Measurements from ENCODE around the gene FBN1.

FBN1 gene

DNA sequence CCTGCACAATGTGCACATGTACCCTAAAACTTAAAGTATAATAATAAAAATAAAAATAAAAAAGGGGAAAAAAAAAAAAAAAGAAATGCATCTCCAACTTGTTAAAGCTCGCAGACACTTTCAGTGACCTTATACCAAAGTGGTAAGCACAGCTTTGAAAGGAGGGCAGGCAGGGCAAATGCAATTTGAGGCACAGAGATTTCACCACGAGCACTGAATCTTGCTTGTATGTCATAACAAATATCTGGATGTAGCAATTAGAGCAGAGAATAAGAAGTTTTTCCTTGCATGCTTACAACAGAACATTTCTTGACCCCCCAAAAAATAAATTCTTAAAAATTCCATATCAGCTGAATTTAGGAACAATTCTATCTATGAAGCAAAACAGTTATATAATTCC, 66.5 kb downstream of the FBN1 start:
- DNase-seq: no peak

- peak; percentile 19 for DNase-seq
Measured at GRCh38 chr15:48577469-48577868, 68.0 kb downstream of the FBN1 start.

DNA sequence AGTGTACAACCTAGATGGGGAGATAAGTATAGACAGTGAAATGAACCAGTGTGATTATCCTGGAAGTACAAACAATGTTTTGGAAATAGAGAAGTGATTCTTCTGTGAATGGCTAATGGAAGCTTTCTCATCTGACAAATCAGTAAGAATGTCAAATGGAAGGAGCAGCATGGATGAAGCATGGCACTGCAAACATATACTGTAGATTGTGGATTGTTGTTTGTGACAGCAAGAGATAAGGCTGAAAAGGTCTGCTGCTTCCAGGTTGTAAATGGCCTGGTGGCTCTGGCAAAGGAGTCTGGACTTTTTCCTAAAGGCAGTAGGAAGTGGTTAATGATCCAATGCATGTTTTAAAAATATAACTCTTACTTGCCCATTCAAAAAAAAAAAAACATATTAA, 71.3 kb downstream of the FBN1 start:
- no peak for DNase-seq

DNA sequence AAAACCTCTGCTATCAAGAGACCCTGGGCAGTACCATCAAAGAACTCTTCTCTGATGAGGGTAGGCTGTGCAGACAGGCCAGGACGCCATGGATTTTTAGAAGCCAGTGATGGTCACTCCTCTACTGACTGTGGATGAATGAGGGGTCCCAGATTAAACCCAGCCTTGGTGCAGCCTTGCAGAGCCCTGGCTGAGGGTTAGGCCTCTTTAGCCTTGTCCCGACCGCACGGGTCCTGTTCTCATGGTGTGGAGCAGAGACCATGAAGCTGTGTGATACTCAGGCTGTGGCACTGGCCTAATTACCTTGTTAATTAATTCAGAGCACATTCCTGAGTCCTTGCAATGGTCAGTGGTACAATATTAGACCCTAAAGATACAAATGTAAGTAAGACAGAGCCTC, 71.7 kb downstream of the FBN1 start:
- DNase-seq: no peak

GRCh38 chr15:48572823-48573222, 72.7 kb downstream of the FBN1 start:
- DNase-seq: no peak

- DNase-seq: no peak
Measured at GRCh38 chr15:48571510-48571909, 74.0 kb downstream of the FBN1 start.

- DNase-seq: no peak
Measured at GRCh38 chr15:48570822-48571221, 74.7 kb downstream of the FBN1 start.

DNA sequence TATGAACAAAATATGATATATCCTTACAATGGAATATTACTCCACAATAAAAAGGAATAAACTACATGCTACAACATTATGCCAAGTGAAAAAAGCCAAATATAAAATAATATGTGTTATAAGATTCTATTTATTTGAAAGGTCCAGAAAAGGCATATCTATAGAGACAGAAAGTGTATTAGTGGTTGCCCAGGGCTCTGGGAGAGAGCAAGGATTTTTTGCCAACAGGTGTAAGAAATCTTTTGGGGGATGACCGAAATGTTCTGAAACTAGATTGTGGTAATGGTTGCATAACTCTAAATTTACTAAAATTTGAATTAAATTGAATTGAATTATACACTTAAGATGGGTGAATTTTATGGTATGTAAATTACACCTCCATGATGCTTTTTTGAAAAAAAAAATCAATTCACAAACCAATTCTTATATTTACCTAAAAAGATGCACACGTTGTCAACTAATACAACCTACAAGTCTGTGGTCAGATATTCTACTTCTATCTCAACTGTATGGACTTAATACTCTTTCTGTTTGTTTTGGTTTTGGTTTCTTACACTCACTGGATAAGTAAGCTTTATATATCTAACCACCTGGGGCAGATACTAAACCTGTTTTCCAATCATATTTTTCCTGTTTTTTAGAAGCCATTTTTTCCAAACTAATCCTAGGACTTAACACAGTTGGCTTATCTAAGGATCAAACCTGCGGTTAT, 75.8 kb downstream of the FBN1 start:
- no peak for DNase-seq

DNA sequence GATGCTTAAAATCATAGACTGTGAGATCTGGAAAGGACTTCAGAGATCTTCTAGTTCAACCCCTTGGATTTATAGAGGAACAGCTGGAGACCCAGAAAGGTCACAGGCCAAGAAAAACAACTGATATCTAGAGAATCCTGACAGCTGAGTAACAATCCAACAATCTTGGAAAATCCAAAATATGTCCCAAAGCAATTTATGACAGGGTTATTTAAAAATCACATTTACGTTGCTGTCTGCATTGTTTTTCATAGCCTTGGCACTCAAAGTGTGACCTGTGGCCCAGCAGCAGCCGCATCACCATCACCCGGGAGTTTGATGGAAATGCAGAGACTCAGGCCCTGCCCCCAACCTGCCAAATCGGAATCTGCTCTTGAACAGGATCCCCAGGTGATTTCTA, 78.8 kb downstream of the FBN1 start:
- DNase-seq: peak; percentile 79

DNA sequence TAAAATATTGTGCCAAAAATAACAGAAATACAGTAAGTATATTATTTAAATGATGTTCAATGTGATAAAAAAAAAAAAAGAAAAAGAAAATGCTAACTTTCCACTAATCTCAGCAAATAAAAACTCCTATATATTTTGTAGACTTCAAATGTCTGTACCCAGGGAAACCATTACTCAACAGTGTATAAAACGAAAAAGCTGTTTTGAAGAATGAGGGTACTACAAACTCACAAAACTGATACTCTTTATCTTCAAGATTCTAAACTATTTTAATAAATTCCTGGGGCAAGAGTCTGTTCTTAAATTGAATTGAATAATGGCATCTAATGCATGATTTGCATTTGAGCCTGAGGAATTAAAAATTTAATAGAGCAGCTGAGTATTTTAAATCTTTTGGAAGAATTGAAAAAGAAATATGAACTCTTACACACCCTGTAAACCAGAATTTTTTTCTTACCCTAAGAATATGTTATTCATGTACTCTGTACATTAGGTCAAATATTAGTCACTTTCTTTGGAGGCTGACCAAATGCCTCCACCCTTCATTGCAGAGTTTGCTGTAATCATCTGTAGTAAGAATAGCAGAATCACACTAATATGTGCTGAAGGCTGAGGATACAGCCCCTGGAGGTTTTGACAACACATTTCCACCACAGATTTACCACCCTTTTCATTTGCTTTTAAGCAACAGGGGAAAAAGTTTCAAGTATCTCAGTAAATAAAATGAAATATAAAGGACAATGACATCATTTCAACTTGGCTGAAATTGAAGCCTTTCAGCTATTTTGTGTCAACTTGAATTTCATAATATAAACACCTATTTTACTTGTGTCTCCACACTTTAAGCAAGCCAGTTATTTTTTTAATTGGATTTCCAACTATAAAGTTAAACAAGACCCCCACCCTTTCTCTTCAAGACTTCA, 79.7 kb downstream of the FBN1 start:
- peak; percentile 93 for DNase-seq

DNA sequence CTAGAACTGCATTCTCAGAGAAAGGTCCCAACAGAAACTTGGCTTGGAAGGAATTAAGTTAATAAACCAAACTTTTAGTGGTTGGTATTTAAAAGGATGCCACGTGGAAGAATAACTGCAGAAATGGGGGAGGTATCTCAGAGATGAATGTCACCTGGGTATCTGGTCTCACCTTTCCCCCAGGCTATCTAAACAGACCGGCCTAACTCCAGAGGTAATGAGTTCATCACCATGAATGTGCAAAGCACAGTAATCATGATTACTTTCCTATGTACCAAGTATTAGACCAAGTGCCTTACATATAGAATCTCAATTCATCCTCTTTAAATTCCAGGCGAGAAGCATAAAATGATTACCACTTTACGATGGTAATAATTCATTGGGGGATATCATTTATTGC, 80.8 kb downstream of the FBN1 start:
- DNase-seq: no peak

DNA sequence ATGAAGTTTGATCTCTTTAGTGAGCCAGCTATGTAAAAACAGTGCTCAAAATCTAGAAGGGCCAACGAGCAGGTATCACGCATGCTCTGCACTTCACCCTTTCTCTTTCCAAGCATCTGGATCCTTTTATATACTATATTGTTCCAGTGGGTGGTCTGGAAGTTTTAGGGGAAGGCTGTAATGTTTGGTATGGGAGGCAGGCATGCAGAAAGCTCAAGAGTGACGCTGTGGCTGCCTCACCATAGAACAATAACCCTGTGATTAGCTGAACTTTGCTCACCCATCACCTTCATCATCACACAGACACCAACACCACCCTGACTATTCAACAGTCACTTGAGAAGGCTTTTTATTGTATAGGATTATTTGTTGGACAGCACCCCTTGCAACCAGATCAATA, 81.6 kb downstream of the FBN1 start:
- no peak for DNase-seq

GRCh38 chr15:48560321-48561051, 85.0 kb downstream of the FBN1 start:
- no peak for DNase-seq

- DNase-seq: peak; percentile 81
Measured at GRCh38 chr15:48559285-48559684, 86.2 kb downstream of the FBN1 start.

DNA sequence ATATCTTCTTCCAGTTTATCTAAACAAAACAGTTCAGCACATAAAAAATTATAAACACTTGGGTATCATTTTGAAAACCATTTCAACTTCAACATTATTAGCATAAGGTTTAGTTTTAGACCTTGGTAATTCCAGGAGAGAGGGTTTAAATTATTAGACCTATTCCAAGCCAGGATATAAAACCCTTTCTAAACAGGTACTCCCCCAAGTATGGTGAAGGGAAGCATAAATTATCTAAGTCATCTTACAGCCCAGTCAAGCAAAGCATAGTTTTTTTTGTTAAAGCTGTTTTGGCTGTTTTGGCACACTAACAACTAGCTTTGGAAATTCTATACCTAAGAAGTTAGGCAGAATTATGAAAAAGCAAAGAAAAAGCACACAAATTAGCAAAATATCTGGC, 87.3 kb downstream of the FBN1 start:
- DNase-seq: no peak

- DNase-seq: no peak
Measured at GRCh38 chr15:48557335-48557734, 88.2 kb downstream of the FBN1 start.

- peak; percentile 36 for DNase-seq
Measured at GRCh38 chr15:48556159-48556897, 89.2 kb downstream of the FBN1 start.

DNA sequence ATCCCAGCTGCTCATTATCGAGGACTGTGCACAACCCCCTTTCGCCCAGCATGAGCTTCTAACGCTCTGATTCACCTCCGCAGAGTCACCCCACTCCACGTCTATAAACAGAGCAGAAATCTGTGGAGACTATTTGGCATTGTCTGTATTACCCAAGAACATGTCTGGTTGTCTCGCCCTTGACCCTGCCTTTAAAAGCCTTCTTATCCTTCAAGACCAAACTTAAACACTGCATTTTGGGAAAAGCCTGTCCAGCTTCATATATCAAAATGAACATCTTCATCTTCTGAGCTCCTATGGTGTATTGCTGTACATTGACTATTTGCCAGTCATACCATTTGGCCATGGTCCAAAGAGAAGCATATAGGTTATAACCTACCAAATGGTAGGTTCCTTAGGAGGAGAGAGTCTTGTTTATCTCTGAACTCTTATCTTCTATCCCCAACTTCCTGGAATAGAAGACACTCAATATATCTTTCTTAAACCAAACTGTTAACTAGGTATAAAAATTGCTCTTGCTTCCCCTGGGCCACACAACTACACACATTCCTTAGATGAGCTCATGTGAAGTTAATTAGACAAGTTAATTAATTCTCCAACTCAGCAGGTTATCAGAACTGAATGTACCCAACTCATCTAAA, 90.1 kb downstream of the FBN1 start:
- peak; percentile 98 for DNase-seq

DNA sequence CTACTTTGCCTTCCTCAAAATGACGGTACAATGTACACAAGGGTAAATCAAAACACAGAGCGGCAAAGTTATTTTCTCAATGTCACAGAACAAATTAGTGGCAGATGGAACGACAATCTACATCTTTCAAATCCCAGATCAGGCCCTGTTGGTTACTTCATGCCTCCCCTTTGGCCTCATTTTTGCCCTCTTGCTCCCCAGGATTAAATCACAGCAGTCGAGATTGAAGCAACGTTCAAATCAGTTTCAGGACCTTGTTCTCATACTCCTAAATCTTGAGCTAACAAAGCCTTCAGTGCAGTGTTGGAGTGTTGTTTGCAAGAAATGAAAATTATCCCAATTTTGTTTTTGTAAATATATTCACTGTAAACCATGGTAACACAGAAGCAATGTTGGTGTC, 91.4 kb downstream of the FBN1 start:
- DNase-seq: peak; percentile 54

DNA sequence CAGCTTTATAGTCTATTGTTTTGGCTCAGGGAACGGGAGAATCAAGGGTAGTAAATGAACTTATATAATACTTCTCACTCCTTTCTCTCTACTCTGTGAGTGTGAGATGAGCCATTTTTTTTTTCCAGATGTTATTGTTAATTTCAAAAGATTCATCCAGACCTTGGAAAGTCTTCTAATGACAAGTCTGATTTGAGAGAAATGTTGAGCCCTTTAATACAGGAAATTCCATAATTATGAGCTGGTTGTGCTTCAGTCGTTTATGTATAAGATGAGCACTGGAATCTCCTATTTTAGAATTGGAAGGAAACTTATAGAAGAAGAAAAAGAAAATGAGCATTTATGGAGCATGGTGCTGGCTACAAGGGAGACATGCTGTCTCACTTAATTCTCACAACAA, 92.0 kb downstream of the FBN1 start:
- DNase-seq: peak; percentile 89

DNA sequence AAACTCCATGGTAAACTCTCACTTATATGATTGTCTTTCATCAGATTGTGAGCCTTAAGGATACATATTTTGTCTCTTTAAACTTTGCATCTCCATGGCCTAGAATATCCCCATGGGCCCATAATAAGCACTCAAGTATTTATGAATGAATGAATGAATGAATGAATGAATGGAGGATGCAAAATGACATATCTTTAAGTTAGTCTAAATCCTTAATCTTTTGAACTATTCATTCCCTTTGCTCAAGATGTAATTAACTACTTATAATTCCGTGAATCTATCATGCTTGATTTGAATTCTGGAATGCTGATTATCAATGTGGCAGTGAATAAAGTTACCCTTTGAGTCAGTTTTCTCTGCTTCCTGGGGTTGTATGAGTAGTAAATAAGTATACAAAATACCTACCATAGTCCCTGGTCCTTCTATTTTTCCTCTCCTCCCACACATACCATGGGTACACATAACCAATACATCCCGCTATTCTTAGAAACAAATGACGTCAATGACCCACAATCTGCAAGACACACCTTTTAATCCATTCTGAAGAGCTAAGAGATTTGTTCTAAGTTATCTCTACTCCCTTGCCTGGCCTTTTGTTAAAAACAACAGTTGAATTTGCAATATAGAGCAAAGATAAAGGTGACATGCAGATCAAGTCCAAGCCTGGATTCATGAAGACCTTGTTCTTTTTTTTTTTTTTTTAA, 94.5 kb downstream of the FBN1 start:
- peak; percentile 36 for DNase-seq

DNA sequence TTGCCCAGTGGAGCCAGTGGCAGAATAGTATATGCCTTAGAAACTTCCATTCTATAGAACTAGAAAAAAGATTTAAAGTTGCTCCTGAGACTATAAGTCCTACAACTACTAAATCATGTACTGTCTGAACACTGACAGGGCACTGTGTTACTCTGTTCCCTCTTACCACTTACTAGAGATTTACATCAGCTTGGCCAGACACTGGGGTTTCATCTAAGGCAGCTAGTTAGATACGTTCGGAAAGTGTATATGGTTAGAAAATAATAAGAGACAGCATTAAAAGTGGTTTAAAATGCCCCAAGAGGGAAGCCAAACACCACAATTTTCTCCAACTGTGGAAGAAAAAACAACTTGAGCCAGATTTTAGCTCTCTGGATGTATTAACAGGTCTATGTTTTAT, 97.1 kb downstream of the FBN1 start:
- DNase-seq: no peak
